Mammary epithelial cell (primary cell): ENCODE results near the gene TMEM121.

Experiments used
- CTCF ChIP-seq, 2 donors: IDR thresholded peaks in 1 of 2; conservative IDR thresholded peaks in 1 of 2; 2 replicates each; pipeline ENCODE4 v1.5.1; 2011 to 2012; ENCODE audit warnings: inconsistent platforms in 2 of 2, low read length in 2 of 2, mild to moderate bottlenecking in 2 of 2, control low read depth in 1 of 2, low read depth in 1 of 2; ENCODE audit not compliant: insufficient read depth in 1 of 2; ENCODE audit errors: extremely low read depth in 1 of 2
- EZH2 ChIP-seq: IDR thresholded peaks from 2 replicates; pipeline ENCODE4 v1.6.1; 2012; ENCODE audit warnings: low read length, inconsistent platforms, borderline replicate concordance

- TF ChIP-seq EZH2 (no peak), CTCF (conservative IDR thresholded peaks at IDR 0.05 in 1 of 2, IDR thresholded peaks at IDR 0.05 in 1 of 2; ENCODE audit: extremely low read depth in 1 of 2, insufficient read depth in 1 of 2, low read depth in 1 of 2, low read length in 2 of 2) (no peak)
These were observed 27.7 kb upstream of the TMEM121 start for GRCh38 chr14:105498430-105499255.
